GM18505 (cell line): ENCODE data around the gene NEGR1.

ENCODE experiments used
- ATAC-seq: cut with Tn5 transposase; IDR thresholded peaks from one replicate; pipeline ENCODE4 v1.9.1; 2021; ENCODE audit not compliant: unreplicated experiment
- POLR2A ChIP-seq: IDR thresholded peaks from 4 replicates; pipeline ENCODE4 v1.6.1; 2011; ENCODE audit warnings: borderline replicate concordance; ENCODE audit not compliant: insufficient read depth, insufficient read length; ENCODE audit errors: extremely low read depth

NEGR1 gene

GRCh38 chr1:71371581-71371980 is 910.8 kb downstream of the NEGR1 start:
- TF ChIP-seq POLR2A = no peak
- ATAC-seq = no peak

GRCh38 chr1:71364236-71364635 is 918.1 kb downstream of the NEGR1 start:
- ATAC-seq = no peak
- no peak for TF ChIP-seq POLR2A

- no peak for TF ChIP-seq POLR2A
- ATAC-seq = no peak
These were observed 919.6 kb downstream of the NEGR1 start for GRCh38 chr1:71362691-71363090.

- no peak for ATAC-seq
- no peak for TF ChIP-seq POLR2A
These were observed 920.3 kb downstream of the NEGR1 start for GRCh38 chr1:71362076-71362475.

GRCh38 chr1:71357708-71358107 is 924.6 kb downstream of the NEGR1 start:
- ATAC-seq = no peak

DNA sequence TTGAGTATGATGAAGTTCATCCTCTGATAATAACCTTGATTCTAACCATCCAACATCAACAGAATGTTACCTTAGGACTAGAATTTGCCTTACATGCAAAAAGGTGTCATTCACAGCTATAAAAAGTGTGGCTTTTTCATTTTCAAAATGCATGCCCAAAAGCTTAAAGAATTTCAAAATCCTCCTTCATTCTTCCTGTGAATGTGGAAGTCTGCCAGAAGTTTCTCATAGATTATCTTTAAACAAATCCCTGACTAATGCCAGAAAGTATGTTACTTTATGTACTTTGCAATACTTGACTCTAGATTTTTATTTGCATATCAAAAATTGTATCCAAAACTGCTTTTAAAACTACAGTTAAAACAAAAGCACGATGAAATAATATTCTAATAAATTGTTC is 930.9 kb downstream of the NEGR1 start:
- no peak for ATAC-seq
- TF ChIP-seq POLR2A = no peak

More at GRCh38 chr1:71357708-71358107, 924.6 kb downstream of the NEGR1 start:
- TF ChIP-seq POLR2A = no peak

GRCh38 chr1:71350805-71351204 is 931.5 kb downstream of the NEGR1 start:
- no peak for TF ChIP-seq POLR2A
- ATAC-seq = no peak

DNA sequence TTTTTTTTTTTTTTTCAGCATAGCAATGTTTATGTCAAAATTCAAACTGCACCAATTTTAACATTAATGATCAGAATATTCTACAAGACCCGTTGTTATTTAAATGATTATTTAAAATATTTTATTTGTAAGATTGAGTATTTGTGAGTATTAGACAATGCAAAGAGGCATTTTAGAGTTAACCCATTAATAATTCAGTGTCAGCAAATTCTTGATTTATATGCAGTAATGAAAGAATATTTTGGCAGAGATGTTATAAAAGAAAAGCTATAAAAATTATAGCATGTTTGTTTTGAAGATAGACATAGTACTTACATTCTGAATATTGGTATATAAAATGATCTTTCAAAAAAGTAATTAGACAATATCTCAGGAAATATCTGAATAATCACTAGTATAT is 932.0 kb downstream of the NEGR1 start:
- ATAC-seq = no peak
- TF ChIP-seq POLR2A = no peak
